Endothelial cell of umbilical vein (primary cell): Measurements from ENCODE around the gene SMC3. TPM values are rescaled to one million over a fixed set of nuclear protein-coding genes. Genes with fewer than 3 reads are reported as not detected.
"Not testable (repeated sequence)": the region's sequence is repeated elsewhere in the genome, so short reads cannot be mapped to it uniquely, and the experiment has no call there.

Source experiments
- BruUV-seq: library from RNA; stranded (reverse); fragments of 400-500 nt; replicated peaks from 2 replicates; lab custom pipeline; 2021; lab: Mats Ljungman, UMichigan
- CTCF ChIA-PET: fragments of 300-600, 350-600 bp; sonication (Branson Sonifier 250); formaldehyde crosslinking; loops from one replicate; lab custom pipeline; 2021; ENCODE audit warnings: antibody characterized with exemption, inconsistent platforms; lab: Charles Lee
- POLR2A ChIA-PET: fragments of 300-600, 350-600 bp; sonication (Branson Sonifier 250); formaldehyde crosslinking; loops from one replicate; lab custom pipeline; 2021; ENCODE audit warnings: antibody characterized with exemption, inconsistent platforms; lab: Charles Lee
- DNase-seq: peaks from one replicate; pipeline ENCODE4 v3.0.0-alpha.2; 2011; ENCODE audit warnings: low read depth, low spot score
- FAIRE-seq: peaks from 2 replicates; lab custom pipeline; 2011; peaks lifted over from hg19 to GRCh38; lab: Jason Lieb, UNC
- H2AFZ ChIP-seq: 2 replicates; pipeline ENCODE4 v1.6.0; 2012; ENCODE audit warnings: low read depth, low read length, control low read depth, inconsistent platforms
- H3K27ac ChIP-seq: 2 replicates; pipeline ENCODE4 v1.5.1; 2011; ENCODE audit warnings: low read depth, mild to moderate bottlenecking, control low read depth, low read length, moderate library complexity; ENCODE audit not compliant: insufficient read depth
- H3K27me3 ChIP-seq, 2 experiments: 2 replicates each; pipeline versions ENCODE4 v1.6.0 to v1.6.1; 2011; ENCODE audit warnings: low read length in 2 of 2, mixed read lengths in 1 of 2; ENCODE audit not compliant: control insufficient read depth in 2 of 2, insufficient read depth in 2 of 2
- H3K36me3 ChIP-seq, 2 experiments: 2 replicates in 1 of 2; 3 replicates in 1 of 2; pipeline ENCODE4 v1.5.1; 2011; ENCODE audit warnings: low read length in 2 of 2, mild to moderate bottlenecking in 1 of 2, moderate library complexity in 1 of 2; ENCODE audit not compliant: control insufficient read depth in 2 of 2, insufficient read depth in 2 of 2; ENCODE audit errors: extremely low read depth in 1 of 2
- H3K4me1 ChIP-seq: 3 replicates; pipeline ENCODE4 v1.5.1; 2011; ENCODE audit warnings: mild to moderate bottlenecking, low read length; ENCODE audit not compliant: control insufficient read depth, insufficient read depth; ENCODE audit errors: extremely low read depth
- H3K4me2 ChIP-seq: 2 replicates; pipeline ENCODE4 v1.6.1; 2011; ENCODE audit warnings: low read length, control low read depth, mixed read lengths; ENCODE audit not compliant: insufficient read depth
- H3K4me3 ChIP-seq, 3 experiments: fragments of 200-600 bp in 1 of 3; sonication (generic), shearing (Covaris generic) in 1 of 3; replicated peaks in 1 of 3; 2 replicates each; pipeline ENCODE4 v1.5.1; 2011 to 2016; ENCODE audit warnings: control low read depth in 3 of 3, low read length in 3 of 3, mild to moderate bottlenecking in 2 of 3, inconsistent platforms in 1 of 3, low read depth in 1 of 3, moderate library complexity in 1 of 3; ENCODE audit not compliant: insufficient read depth in 1 of 3
- H3K79me2 ChIP-seq: 2 replicates; pipeline ENCODE4 v1.6.0; 2012; ENCODE audit warnings: low read length, inconsistent platforms; ENCODE audit not compliant: control insufficient read depth, insufficient read depth
- H3K9ac ChIP-seq: replicated peaks from 2 replicates; pipeline ENCODE3; 2011; ENCODE audit warnings: low read length, control low read depth; ENCODE audit not compliant: insufficient read depth; ENCODE audit errors: extremely low read depth
- H3K9me1 ChIP-seq: replicated peaks from 3 replicates; pipeline ENCODE4 v1.6.0; 2011; ENCODE audit warnings: mild to moderate bottlenecking, low read length; ENCODE audit not compliant: control insufficient read depth, insufficient read depth; ENCODE audit errors: extremely low read depth
- H3K9me3 ChIP-seq: replicated peaks from 2 replicates; pipeline ENCODE4 v1.5.1; 2012; ENCODE audit warnings: low read length, inconsistent platforms; ENCODE audit not compliant: control insufficient read depth, insufficient read depth
- H4K20me1 ChIP-seq: replicated peaks from 2 replicates; pipeline ENCODE3; 2011; ENCODE audit warnings: mild to moderate bottlenecking, low read length; ENCODE audit not compliant: control insufficient read depth, insufficient read depth; ENCODE audit errors: extremely low read depth
- CTCF ChIP-seq, 2 donors: IDR thresholded peaks; 1 replicate in 1 of 2; 2 replicates in 1 of 2; pipeline ENCODE4 v1.5.1; 2011; ENCODE audit warnings: low read length in 2 of 2, mild to moderate bottlenecking in 2 of 2, moderate library complexity in 2 of 2, control low read depth in 1 of 2, inconsistent platforms in 1 of 2, low read depth in 1 of 2; ENCODE audit not compliant: insufficient read depth in 1 of 2; ENCODE audit errors: extremely low read depth in 1 of 2
- EZH2 ChIP-seq: IDR thresholded peaks from 2 replicates; pipeline ENCODE4 v1.6.1; 2012; ENCODE audit warnings: borderline replicate concordance, low read depth, mild to moderate bottlenecking, moderate library complexity, low read length, inconsistent platforms; ENCODE audit not compliant: severe bottlenecking
- MAX ChIP-seq: IDR thresholded peaks from 2 replicates; pipeline ENCODE4 v1.6.1; 2011; ENCODE audit not compliant: insufficient read depth, insufficient read length
- POLR2A ChIP-seq: IDR thresholded peaks from 2 replicates; pipeline ENCODE4 v1.6.1; 2012; ENCODE audit warnings: low read depth, mild to moderate bottlenecking, control low read depth, low read length
- dilution Hi-C: fragments of 300-500 bp; cut with MboI; formaldehyde crosslinking; loops from one replicate; pipeline ENCODE4 v1.15.0; 2019; ENCODE audit warnings: low sequenced_read_pairs; ENCODE audit not compliant: extremely low pct_ligation_motif_present
- intact Hi-C: fragments of 100-400 bp; cut with micrococcal nuclease; formaldehyde crosslinking; loops from one replicate; pipeline ENCODE4 v1.10.0; 2022
- polyA plus RNA-seq, 4 experiments: library from polyadenylated mRNA; depleted of rRNA in 3 of 4; stranded (reverse) in 3 of 4; unstranded in 1 of 4; fragments of >200 nt; gene quantifications; 2 replicates each; pipeline versions ENCODE4 v1.2.1 to v1.2.3, GENCODE V29; 2011 to 2012; ENCODE audit warnings: missing spikeins in 1 of 4
- total RNA-seq: library from RNA; stranded (reverse); gene quantifications from 2 replicates; pipeline ENCODE4 v1.2.3, GENCODE V29; 2021

SMC3 gene
- total and polyA plus RNA-seq, 2 donors (not counting 3 experiments of a cell fraction or from before 2014, with no cell fraction given) = 5.5 to 44.2 TPM

- Histone ChIP-seq H3K9me1 (no peaks in the 10 kb centered on the region), H3K4me3 (no peak overlapping the region), H3K4me1 (peaks cover 50% of the 10 kb centered on the region), H3K36me3 (no peaks in the 10 kb centered on the region), H4K20me1 (no peaks in the 10 kb centered on the region), H2AFZ (no peak overlapping the region), H3K4me2 (no peak overlapping the region), H3K27ac (no peak overlapping the region), H3K9ac (no peak overlapping the region), H3K9me3 (no peaks in the 10 kb centered on the region), H3K27me3 (no peaks in the 10 kb centered on the region), H3K79me2 (no peaks in the 10 kb centered on the region)
- POLR2A ChIA-PET = no interaction called here
- dilution Hi-C loops (no loop called here), intact Hi-C loops (no loop called here)
- TF ChIP-seq EZH2 (no peak), POLR2A (no peak), CTCF (IDR thresholded peaks at IDR 0.05; ENCODE audit: extremely low read depth in 1 of 2, insufficient read depth in 1 of 2, low read depth in 1 of 2, low read length in 2 of 2) (no peak), MAX (no peak)
- BruUV-seq = no TSS peak
- FAIRE-seq (no peak), DNase-seq (peak; percentile 48)
- CTCF ChIA-PET = interaction anchor here (1.4 kb wide), 1 partner anchor 20 kb away, joined by 4 read pairs; no protein-coding TSS in a partner anchor
These were observed 35.8 kb upstream of the SMC3 start for GRCh38 chr10:110531687-110532086.

- H3K4me3 ChIP-seq, dilution Hi-C loops, H2AFZ ChIP-seq, H3K27me3 ChIP-seq, H3K36me3 ChIP-seq, POLR2A ChIA-PET, H3K27ac ChIP-seq, BruUV-seq, H3K9me1 ChIP-seq, H3K9me3 ChIP-seq, FAIRE-seq, H3K79me2 ChIP-seq, DNase-seq, H3K9ac ChIP-seq, H4K20me1 ChIP-seq, H3K4me2 ChIP-seq: not testable (repeated sequence)
- CTCF ChIA-PET = interaction anchor here (0.6 to 3.0 kb wide), 6 partner anchors 14 to 225 kb away, joined by 3 to 12 read pairs (median 3); no protein-coding TSS in a partner anchor
- peaks cover 42% of the 10 kb centered on the region for H3K4me1 ChIP-seq
- intact Hi-C loops = loop anchor here (1.0 kb wide), 1 partner anchor 35 kb away; the partner anchor contains the start of gene SMC3
These were observed 34.9 kb upstream of the SMC3 start for GRCh38 chr10:110532628-110533027.
